Measurements from ENCODE around the gene ELFN2. TPM values are rescaled to one million over a fixed set of nuclear protein-coding genes. Genes with fewer than 3 reads are reported as not detected.

The ELFN2 gene
- total RNA-seq, 4 donors from 2014 or later = under 0.01 TPM; not detected in 2

DNA sequence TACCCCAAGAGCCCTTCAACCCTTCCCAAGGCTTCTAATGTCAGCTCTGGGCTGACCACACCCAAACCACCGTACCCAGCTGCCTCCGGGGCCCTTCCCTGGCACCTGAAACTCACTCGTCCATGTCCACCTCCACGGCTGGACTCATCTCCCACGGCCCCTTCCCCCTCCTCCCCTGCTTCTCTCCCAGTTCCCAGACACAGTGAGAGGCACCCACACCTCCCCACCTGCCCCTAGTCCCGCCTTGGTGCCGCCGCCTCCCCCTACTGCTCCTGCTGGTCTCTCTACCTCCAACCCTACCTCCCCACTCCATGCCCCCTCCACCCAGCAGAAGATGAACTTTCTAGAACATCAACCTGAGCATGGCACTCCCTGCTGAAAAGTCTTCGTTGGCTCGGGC lies 39.5 kb downstream of the ELFN2 start:
- TF ChIP-seq EP300 (IDR thresholded peaks at IDR 0.05; ENCODE audit: low read depth) (no peak), POLR2A (IDR thresholded peaks at IDR 0.05) (no peak), POLR2AphosphoS5 (IDR thresholded peaks at IDR 0.05) (no peak), CTCF (IDR thresholded peaks at IDR 0.05) (no peak)
- WGBS, 2 donors (ENCODE audit: low coverage in 1 of 2) = 34 to 36% methylated on average over 4 to 10 of the region's 10 CpGs
- no peak overlapping the region for H3K4me3 ChIP-seq
- no peaks in the 10 kb centered on the region for H3K4me1 ChIP-seq
- peaks cover 17% of the 10 kb centered on the region for H3K27me3 ChIP-seq
- intact Hi-C loops (cut with DNase I; ENCODE audit: low total_unique reads) (no loop called here), in situ Hi-C loops (cut with MboI; ENCODE audit: low pct_ligation_motif_present in 1 of 4, low pct_unique_long_range_greater_than_20kb in 1 of 4, low sequenced_read_pairs in 3 of 4) (no loop called here)
- no peak overlapping the region for H3K27ac ChIP-seq
- DNase-seq = no peak
- H3K9me3 ChIP-seq = no peaks in the 10 kb centered on the region
- H3K36me3 ChIP-seq = no peaks in the 10 kb centered on the region

DNA sequence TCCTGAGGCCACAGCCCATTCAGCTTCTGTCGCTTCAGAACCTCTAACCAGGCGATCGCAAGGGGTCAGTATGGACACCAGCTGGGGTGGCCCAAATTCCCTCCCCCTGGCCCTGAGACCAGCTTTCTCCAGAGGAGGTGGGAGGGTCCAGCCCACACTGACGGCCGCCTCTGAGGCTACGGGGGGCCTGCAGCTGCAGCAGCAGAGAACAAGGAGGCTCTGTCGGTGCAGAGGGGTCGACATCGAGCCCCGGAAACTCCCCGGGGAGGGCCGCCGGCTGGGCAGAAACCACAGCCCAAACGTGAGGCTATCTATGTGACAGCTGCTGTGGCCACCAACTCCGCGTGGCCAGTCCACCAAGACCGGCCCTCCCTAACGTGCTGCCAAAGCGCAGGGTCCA lies 40.8 kb downstream of the ELFN2 start:
- no peaks in the 10 kb centered on the region for H3K9me3 ChIP-seq
- in situ Hi-C loops (cut with MboI; ENCODE audit: low pct_ligation_motif_present in 1 of 4, low pct_unique_long_range_greater_than_20kb in 1 of 4, low sequenced_read_pairs in 3 of 4) = no loop called here
- H3K36me3 ChIP-seq = no peaks in the 10 kb centered on the region
- TF ChIP-seq POLR2AphosphoS5 (IDR thresholded peaks at IDR 0.05) = no peak
- no peak for TF ChIP-seq CTCF (IDR thresholded peaks at IDR 0.05)
- TF ChIP-seq POLR2A (IDR thresholded peaks at IDR 0.05) = no peak
- no peak for TF ChIP-seq EP300 (IDR thresholded peaks at IDR 0.05; ENCODE audit: low read depth)
- H3K4me3 ChIP-seq = no peak overlapping the region
- DNase-seq = no peak
- 62% methylated on average over 15 of the region's 19 CpGs; no CpG with 5 or more reads in 1 of the 2 donors for WGBS, 2 donors (ENCODE audit: low coverage in 1 of 2)
- no peak overlapping the region for H3K27ac ChIP-seq
- intact Hi-C loops (cut with DNase I; ENCODE audit: low total_unique reads) = no loop called here
- H3K27me3 ChIP-seq = peaks cover 22% of the 10 kb centered on the region
- H3K4me1 ChIP-seq = no peaks in the 10 kb centered on the region

DNA sequence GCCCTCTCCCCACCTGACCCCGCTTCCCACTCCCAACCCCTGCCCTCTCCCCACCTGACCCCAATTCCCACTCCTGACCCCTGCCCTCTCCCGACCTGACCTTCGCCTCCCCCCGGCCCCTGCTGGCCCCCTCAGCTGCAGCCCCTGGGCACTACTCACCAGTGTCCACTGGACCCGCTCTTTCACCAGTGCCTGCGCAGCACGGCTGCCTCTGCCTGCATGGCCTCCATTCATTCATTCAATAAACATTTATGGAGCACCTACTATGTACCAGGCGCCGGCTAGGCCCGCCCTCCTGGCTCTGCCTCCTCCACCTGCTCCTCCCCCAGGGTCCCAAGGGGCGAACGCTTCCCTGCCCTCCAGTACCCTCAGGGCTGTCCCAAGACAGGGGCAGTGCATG lies 42.6 kb downstream of the ELFN2 start:
- WGBS, 2 donors (ENCODE audit: low coverage in 1 of 2) = 86% methylated on average over 11 of the region's 12 CpGs; no CpG with 5 or more reads in 1 of the 2 donors
- in situ Hi-C loops (cut with MboI; ENCODE audit: low pct_ligation_motif_present in 1 of 4, low pct_unique_long_range_greater_than_20kb in 1 of 4, low sequenced_read_pairs in 3 of 4) (no loop called here), intact Hi-C loops (cut with DNase I; ENCODE audit: low total_unique reads) (no loop called here)
- TF ChIP-seq CTCF (IDR thresholded peaks at IDR 0.05) (no peak), POLR2A (IDR thresholded peaks at IDR 0.05) (no peak), EP300 (IDR thresholded peaks at IDR 0.05; ENCODE audit: low read depth) (no peak), POLR2AphosphoS5 (IDR thresholded peaks at IDR 0.05) (no peak)
- Histone ChIP-seq H3K27me3 (peaks cover 39% of the 10 kb centered on the region), H3K9me3 (no peaks in the 10 kb centered on the region), H3K27ac (no peak overlapping the region), H3K4me3 (no peak overlapping the region), H3K36me3 (no peaks in the 10 kb centered on the region), H3K4me1 (no peaks in the 10 kb centered on the region)
- no peak for DNase-seq

DNA sequence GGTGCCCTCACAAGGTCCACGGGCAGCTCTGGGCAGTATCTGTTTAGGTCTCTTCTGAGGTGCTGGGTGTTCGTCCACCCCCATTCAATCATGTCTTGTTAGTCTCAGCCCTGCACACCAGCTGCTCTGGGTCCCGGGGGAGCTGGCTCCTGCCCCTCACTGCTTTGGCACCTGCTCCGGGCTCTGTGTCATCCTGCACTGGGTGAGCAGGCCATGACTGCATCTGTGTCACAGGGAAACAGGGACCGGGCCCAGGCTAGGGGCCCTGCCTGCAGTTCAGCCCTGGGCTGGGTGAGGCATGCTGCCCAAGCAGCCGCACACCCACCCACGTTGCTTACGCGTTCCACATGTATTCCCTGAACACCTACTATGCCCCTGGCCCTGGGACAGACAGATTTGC lies 43.9 kb downstream of the ELFN2 start:
- intact Hi-C loops (cut with DNase I; ENCODE audit: low total_unique reads) = no loop called here
- no peaks in the 10 kb centered on the region for H3K36me3 ChIP-seq
- no peaks in the 10 kb centered on the region for H3K9me3 ChIP-seq
- no peak for TF ChIP-seq POLR2A (IDR thresholded peaks at IDR 0.05)
- no peak for TF ChIP-seq EP300 (IDR thresholded peaks at IDR 0.05; ENCODE audit: low read depth)
- TF ChIP-seq CTCF (IDR thresholded peaks at IDR 0.05) = no peak
- no peak for TF ChIP-seq POLR2AphosphoS5 (IDR thresholded peaks at IDR 0.05)
- peaks cover 44% of the 10 kb centered on the region for H3K27me3 ChIP-seq
- H3K4me3 ChIP-seq = no peak overlapping the region
- no peak for DNase-seq
- H3K27ac ChIP-seq = no peak overlapping the region
- 78% methylated on average over 9 of the region's 9 CpGs; no CpG with 5 or more reads in 1 of the 2 donors for WGBS, 2 donors (ENCODE audit: low coverage in 1 of 2)
- no peaks in the 10 kb centered on the region for H3K4me1 ChIP-seq
- in situ Hi-C loops (cut with MboI; ENCODE audit: low pct_ligation_motif_present in 1 of 4, low pct_unique_long_range_greater_than_20kb in 1 of 4, low sequenced_read_pairs in 3 of 4) = no loop called here

All from transverse colon (tissue), 4 donors.